Tibial artery (tissue), 4 donors: ENCODE measurements around the gene ACY1.
A peak's percentile ranks its signal among the peaks of the same experiment; 100 is the strongest.

Source experiments
- DNase-seq, 2 donors: peaks; one replicate each; pipeline ENCODE4 v3.0.0-alpha.2; 2019
- H3K27ac ChIP-seq, 2 donors: fragments of 200-600 bp; sonication (generic) in 1 of 2; 1 replicate in 1 of 2; 2 replicates in 1 of 2; pipeline ENCODE4 v1.5.1; 2018 to 2019; ENCODE audit warnings: mild to moderate bottlenecking in 1 of 2
- H3K27me3 ChIP-seq, 2 donors: fragments of 200-600 bp; sonication (generic) in 1 of 2; one replicate each; pipeline versions ENCODE4 v1.5.1 to v1.6.0; 2016 to 2019
- H3K36me3 ChIP-seq, 3 donors: fragments of 200-600 bp; sonication (generic) in 2 of 3; one replicate each; pipeline ENCODE4 v1.5.1; 2016 to 2019; ENCODE audit warnings: mild to moderate bottlenecking in 2 of 3
- H3K4me1 ChIP-seq, 4 donors: fragments of 200-600 bp; sonication (generic) in 2 of 4; 1 replicate in 3 of 4; 2 replicates in 1 of 4; pipeline ENCODE4 v1.5.1; 2016 to 2019
- H3K4me3 ChIP-seq, 2 donors: fragments of 200-600 bp; sonication (generic) in 1 of 2; 1 replicate in 1 of 2; 2 replicates in 1 of 2; pipeline ENCODE4 v1.5.1; 2018 to 2019; ENCODE audit warnings: mild to moderate bottlenecking in 2 of 2
- H3K9me3 ChIP-seq, 3 donors: fragments of 200-600 bp; sonication (generic) in 1 of 3; one replicate each; pipeline ENCODE4 v1.5.1; 2016 to 2019
- intact Hi-C: fragments of 100-400 bp; cut with DNase I; formaldehyde crosslinking; loops from one replicate; pipeline ENCODE4 v1.15.0; 2023; ENCODE audit warnings: low total_unique reads
- TF ChIP-seq, protein P1 (sequence below), 2 experiments: fragments of 200-600 bp in 1 of 2; fragments of 450-650 bp in 1 of 2; IDR thresholded peaks; one replicate each; pipeline ENCODE4 v1.5.1; 2017 to 2019; ENCODE audit warnings: antibody characterized with exemption in 2 of 2, mild to moderate bottlenecking in 1 of 2, moderate library complexity in 1 of 2

ACY1 gene

DNA sequence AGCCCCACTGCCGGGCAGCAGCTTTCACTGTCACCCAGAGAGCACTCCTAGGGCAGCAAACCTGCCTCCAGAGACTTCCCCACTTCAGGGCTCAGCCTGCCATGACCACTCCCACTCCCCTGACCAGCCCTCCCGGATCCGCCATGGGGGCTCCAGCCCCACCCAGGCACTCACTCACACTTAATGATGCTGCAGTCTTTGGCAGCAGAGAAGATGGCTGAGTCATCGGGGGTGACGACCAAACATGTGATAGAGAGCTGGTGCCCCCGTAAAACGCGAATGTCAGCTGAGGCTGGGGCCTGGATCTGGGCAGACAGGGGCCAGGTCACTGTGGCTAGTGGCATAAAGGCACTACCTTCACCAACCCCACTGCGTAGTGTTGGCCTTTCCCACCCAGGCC, 46.3 kb upstream of the ACY1 start:
- no peaks in the 10 kb centered on the region for H3K27me3 ChIP-seq
- H3K27ac ChIP-seq = no peak overlapping the region
- DNase-seq = peak in 1 of 2 donors; percentile 43
- H3K9me3 ChIP-seq = no peaks in the 10 kb centered on the region
- peaks cover 45 to 67% (median 61%) of the 10 kb centered on the region in 3 donors for H3K36me3 ChIP-seq
- intact Hi-C loops = no loop called here
- TF ChIP-seq, protein P1, sequence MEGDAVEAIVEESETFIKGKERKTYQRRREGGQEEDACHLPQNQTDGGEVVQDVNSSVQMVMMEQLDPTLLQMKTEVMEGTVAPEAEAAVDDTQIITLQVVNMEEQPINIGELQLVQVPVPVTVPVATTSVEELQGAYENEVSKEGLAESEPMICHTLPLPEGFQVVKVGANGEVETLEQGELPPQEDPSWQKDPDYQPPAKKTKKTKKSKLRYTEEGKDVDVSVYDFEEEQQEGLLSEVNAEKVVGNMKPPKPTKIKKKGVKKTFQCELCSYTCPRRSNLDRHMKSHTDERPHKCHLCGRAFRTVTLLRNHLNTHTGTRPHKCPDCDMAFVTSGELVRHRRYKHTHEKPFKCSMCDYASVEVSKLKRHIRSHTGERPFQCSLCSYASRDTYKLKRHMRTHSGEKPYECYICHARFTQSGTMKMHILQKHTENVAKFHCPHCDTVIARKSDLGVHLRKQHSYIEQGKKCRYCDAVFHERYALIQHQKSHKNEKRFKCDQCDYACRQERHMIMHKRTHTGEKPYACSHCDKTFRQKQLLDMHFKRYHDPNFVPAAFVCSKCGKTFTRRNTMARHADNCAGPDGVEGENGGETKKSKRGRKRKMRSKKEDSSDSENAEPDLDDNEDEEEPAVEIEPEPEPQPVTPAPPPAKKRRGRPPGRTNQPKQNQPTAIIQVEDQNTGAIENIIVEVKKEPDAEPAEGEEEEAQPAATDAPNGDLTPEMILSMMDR (IDR thresholded peaks at IDR 0.05) = no peak
- no peak overlapping the region for H3K4me3 ChIP-seq
- H3K4me1 ChIP-seq = peaks cover 0 to 19% (median 17%) of the 10 kb centered on the region in 4 donors

DNA sequence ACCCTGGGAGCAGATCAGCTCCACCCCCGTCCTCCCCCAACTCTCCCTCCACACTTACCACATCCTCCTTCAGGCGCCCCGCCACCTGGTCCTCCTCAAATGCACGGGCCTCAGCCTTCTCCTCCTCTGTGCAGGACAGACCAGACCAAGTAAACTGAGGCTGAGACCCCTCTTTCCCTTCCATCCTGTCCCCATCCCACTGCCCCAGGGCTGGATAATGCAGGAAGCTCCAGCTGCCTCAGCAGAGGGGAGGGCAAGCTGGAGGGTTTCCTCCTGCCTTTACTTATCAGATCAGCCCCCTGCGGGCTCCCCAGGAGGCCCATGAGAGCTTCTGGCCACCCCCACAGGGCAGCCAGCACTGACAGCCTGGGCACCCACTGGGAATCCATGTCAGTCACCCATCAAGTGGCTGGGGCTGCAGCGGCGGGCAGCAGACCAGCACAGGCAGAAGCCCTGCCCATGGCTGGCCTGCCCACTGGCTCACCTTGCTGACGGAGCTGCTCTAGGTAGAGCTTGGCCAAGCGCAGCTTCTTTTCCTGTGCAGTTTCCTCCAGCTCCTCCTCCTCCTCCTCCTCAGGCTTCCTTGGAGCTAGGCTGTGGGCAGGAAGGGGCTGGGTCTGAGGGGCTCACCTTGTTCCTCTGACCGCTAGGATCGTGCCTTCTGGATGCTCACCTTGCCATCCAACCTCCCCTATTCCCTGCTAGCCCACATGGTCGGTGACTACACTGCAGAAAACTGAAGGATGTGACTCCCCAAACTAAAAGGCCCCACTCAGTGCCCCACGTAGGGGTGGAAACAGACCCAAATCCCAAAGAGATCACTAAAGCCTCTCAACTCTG, 45.5 kb upstream of the ACY1 start:
- Histone ChIP-seq H3K27ac (no peak overlapping the region), H3K4me3 (no peak overlapping the region), H3K36me3 (peaks cover 45 to 59% (median 54%) of the 10 kb centered on the region in 3 donors), H3K9me3 (no peaks in the 10 kb centered on the region), H3K27me3 (no peaks in the 10 kb centered on the region), H3K4me1 (peaks cover 0 to 26% (median 23%) of the 10 kb centered on the region in 4 donors)
- intact Hi-C loops = no loop called here
- DNase-seq = peak in 1 of 2 donors; percentile 60
- TF ChIP-seq, protein P1 (IDR thresholded peaks at IDR 0.05) = no peak

DNA sequence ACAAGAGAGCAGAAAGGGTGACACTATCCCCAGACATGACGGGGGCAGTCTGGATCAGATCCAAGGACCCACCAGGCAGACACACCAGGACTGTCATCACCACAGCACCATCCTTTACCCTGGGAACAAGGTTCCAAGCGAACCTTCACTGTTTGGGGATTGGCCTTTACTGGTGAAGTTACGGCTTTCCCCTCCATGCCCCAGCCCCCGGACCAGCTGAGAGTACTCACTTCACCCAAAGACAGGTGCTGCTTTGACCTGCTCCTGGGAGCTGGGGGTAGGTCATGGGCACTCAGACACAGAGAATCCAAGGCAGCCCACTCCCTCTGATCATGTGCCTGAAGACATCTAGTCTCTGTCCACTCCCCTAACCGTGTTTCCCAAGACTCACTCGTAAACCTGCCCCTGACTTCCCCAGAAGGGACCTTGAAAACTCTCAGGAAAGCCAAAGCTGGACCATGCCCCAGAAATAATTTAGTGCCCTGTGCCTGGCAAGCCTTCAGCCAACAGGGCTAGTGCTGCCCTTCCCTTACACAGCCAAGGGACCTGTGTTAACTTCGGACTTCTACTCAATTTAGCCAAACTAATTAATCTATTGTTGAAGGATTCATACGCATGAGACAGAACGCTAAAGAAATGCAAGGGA, 44.4 kb upstream of the ACY1 start:
- Histone ChIP-seq H3K9me3 (no peaks in the 10 kb centered on the region), H3K27ac (no peak overlapping the region), H3K27me3 (no peaks in the 10 kb centered on the region), H3K4me1 (peaks cover 0 to 33% (median 29%) of the 10 kb centered on the region in 4 donors), H3K36me3 (peaks cover 40 to 48% (median 43%) of the 10 kb centered on the region in 3 donors), H3K4me3 (no peak overlapping the region)
- intact Hi-C loops = no loop called here
- TF ChIP-seq, protein P1 (IDR thresholded peaks at IDR 0.05) = no peak
- peak in 1 of 2 donors; percentile 39 for DNase-seq

DNA sequence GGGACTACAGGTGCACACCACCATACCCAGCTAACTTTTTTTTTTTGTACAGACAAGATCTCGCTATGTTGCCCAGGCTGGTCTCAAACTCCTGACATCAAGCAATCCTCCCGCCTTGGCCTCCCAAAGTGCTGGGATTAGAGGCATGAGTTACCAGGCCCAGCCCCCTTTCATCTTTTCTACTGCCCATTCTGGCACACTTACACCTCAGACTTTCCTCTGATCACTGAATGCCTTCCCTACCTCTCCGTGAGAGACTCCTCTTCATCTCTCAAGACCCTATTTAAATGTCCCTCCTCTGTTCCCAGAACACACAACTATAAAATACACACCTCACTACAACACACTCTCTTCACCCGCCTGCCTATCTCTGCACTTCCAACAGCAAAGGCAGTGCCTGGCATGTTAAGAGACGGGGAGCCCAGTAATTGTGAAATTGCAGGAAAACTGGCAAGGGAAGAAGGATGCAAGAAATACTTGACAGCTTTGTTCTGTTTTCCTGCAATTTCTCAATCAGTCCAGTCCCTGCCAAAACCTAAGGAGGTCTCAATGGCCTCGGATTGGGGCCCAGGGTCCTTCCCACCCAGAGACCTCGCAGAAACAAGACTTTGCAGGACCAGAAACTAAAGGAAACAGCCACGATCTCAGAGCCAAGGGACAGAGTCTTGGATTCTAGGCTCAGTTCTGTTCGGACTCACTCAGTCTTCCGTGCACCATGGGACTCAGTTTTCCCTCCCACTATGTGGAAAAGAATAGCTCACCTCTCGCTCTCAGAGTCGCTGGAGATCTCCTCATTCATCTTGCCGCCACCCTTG, 42.5 kb upstream of the ACY1 start:
- no peaks in the 10 kb centered on the region for H3K9me3 ChIP-seq
- intact Hi-C loops = loop anchor here (5.0 kb wide), 3 partner anchors 41 to 201 kb away; partner anchors contain the start of genes ACY1 and DUSP7
- peaks cover 21 to 44% (median 24%) of the 10 kb centered on the region in 3 donors for H3K36me3 ChIP-seq
- TF ChIP-seq, protein P1 (IDR thresholded peaks at IDR 0.05) = no peak
- H3K27me3 ChIP-seq = no peaks in the 10 kb centered on the region
- H3K4me3 ChIP-seq = peak overlapping the region; percentile 72 to 78
- H3K4me1 ChIP-seq = peaks cover 0 to 33% (median 29%) of the 10 kb centered on the region in 4 donors
- DNase-seq = peak in 1 of 2 donors; percentile 61
- peak overlapping the region; percentile 60 to 79 for H3K27ac ChIP-seq

DNA sequence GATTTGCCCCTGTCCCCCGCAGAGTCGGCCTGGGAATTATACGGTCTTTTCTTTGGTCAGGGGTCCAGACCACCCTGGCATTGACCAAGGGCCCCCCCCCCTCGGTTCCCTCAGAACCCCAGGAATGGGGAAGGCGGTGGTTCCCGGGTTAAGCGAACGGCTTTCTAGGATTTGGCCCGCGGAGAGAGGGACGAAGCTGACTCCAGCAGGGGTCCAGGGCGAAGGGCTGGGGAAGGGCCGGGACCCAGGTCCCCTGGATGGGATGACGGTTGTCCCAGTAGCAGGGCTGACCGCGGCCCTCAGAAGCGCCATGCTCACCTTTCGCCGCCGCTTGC, 41.9 kb upstream of the ACY1 start:
- TF ChIP-seq, protein P1 (IDR thresholded peaks at IDR 0.05) = no peak

More for the DNA sequence above, 41.9 kb upstream of the ACY1 start:
- peaks cover 15 to 43% (median 18%) of the 10 kb centered on the region in 3 donors for H3K36me3 ChIP-seq
- H3K27me3 ChIP-seq = no peaks in the 10 kb centered on the region
- H3K4me1 ChIP-seq = peaks cover 0 to 33% (median 29%) of the 10 kb centered on the region in 4 donors
- no peak for DNase-seq
- H3K27ac ChIP-seq = peak overlapping the region; percentile 60 to 79
- intact Hi-C loops = loop anchor here (5.0 kb wide), 3 partner anchors 41 to 201 kb away; partner anchors contain the start of genes ACY1 and DUSP7
- H3K4me3 ChIP-seq = peak overlapping the region; percentile 72 to 78
- no peaks in the 10 kb centered on the region for H3K9me3 ChIP-seq
